HG02885 (cell line): ENCODE measurements around the gene C2orf49.
A peak's percentile ranks its signal among the peaks of the same experiment; 100 is the strongest.

Experiments
- ATAC-seq: cut with Tn5 transposase; IDR thresholded peaks from one replicate; pipeline ENCODE4 v1.9.1; 2021; ENCODE audit warnings: mild to moderate bottlenecking; ENCODE audit not compliant: unreplicated experiment, poor library complexity

The C2orf49 gene

GRCh38 chr2:105358593-105358992, 21.3 kb downstream of the C2orf49 start:
- ATAC-seq: no peak

DNA sequence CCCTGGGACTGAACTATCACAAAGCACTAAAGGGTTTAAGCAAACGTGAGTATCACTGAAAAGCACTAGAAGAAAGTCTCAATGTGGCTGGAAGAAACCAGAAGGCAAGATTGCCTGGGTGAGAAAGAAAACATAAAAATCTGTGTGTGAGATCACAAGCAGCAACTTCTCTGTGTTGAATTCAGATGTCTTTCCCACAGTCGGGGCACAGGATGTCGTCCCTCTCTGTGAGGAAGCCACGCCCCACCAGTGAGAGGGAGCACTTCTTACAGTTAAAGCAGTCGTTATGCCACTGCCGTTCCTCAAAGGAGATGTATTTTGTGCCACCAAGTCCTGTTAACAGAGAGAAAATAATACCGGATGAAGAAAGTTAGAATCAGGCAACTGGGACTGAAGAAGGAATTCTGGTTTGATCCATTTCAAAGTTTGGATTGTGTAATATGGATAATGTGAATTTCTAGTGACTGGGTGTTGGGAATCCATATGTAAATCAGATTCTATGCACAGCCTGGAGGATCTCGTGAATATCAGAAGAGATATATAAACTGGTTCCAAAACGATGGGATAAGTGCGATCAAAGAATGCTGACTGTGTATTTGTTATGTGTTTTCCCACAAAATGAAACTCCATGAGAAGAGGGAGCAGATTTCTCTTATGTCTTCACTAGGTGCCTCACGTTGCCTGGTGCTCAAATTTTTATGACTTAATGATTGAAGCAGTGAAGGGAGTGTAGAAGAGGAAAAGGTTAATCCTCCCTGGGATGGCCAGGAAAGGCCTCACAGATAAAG, 24.0 kb downstream of the C2orf49 start:
- ATAC-seq: no peak

DNA sequence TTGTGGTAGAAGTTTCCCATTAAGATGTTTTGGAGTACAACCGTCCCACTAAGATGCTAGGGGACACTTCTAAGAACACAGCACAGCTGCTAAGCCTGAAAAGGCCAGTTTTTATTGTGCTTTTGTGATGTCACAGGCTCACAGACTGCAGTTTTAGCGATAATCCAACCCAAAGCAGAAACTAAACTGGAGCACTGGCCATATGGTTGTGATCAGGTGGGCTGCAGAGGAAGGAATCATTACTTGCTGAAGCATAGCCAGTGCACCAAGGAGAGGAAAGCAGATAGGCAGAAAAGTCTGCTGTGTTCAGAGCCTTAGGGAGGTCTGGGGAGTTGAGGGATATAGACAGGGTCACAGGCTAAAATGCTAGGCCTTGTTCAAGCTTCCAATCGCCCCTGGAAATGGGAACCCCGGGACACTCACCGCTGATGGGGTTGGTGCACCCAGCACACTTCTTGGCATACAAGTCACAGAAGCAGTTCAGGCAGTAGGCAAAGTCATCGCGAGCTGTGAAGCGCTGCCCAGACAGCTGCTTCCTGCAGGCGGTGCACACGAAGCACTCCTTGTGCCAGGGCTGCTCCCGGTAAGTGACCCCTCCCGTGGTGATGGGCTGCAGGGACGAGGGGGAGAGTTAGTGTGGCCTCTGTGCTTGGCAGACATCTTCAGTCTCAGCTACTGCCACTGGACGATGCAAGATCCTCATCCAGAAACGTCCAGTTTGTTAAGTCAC, 25.7 kb downstream of the C2orf49 start:
- ATAC-seq: no peak

DNA sequence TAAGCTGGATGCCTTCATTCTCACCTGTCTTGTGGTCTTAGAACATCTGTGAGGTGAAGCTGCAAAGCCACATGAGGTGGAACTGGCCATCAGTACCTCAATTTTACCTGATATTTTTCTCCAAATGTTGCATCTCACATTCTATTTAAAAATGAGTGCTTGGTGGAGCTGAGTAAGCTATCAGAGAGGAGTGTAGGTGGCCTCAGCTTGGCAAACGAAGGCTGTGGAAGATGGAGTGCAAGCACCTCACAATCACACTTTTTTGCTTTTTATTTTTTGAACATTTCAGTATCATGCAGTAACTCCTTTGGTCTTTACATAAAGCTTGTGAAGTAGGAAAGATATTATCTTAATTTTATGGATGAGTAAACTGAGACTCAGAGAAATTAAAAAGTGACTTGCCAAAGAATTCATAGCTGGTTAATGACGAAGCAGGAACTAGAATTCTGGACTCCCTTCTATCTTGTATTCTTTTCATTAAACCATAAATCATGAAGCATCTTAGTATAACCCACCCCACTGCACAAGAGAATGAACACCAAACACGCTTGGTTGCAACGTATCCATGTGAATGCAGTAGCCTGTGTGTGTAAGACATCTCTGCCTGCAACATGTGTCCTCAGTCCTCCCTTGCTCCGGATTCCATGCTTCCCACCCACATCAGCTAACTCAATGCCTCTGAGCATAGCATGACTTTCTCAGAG, 27.2 kb downstream of the C2orf49 start:
- ATAC-seq: no peak

GRCh38 chr2:105365206-105365605, 27.9 kb downstream of the C2orf49 start:
- no peak for ATAC-seq

DNA sequence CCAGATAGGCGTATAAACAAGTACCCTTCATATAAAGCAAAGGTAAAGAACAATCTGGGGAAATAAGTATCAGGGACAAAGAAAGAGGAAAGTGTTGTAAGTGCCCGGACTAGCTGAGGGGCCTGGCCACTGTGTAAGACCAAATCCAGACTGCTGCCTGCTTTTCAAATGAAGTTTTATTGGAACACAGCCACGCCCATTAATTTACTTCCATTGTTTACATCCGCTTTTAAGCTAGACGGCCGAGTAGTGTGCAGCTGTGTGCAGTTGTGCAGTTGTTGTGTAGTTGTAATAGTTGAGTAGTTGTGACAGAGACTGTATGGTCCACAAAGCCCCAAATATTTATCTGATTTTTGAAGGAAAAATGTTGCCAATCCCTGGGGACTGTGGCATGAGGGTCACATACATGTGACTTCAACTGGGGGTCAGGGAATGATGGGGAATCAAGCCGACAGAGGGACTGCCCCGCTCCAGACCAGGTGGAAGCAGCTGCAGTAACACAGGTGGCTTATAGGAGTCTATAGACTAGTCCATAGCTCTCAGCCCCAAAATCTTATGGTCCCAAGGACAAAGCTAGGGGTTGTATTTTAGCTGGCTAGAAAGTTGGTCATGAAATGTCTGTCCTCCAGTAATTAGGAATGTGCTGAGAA, 31.5 kb downstream of the C2orf49 start:
- ATAC-seq: no peak

- peak; percentile 87 for ATAC-seq
Observed at GRCh38 chr2:105369777-105370690, 32.7 kb downstream of the C2orf49 start.

- no peak for ATAC-seq
Observed at GRCh38 chr2:105371156-105371555, 33.8 kb downstream of the C2orf49 start.

DNA sequence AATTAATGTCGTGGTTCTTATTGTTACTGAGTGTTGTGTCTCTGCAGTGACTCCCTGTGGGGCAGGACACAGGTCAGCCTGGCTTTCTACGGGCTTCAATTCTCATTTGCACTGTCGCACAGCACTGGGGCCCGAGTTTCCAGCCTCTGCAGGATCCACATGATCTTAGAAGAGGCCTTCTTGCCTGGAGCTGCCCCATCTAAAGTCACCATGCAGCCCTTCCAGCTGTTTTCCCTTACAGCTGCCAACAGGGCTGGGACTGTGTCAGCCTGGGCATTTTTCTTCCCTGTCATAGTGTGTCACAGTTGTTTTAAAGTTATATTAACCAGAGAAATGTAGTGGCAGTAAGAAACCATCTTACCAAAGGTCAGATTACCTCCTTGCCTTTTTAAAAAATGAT, 34.5 kb downstream of the C2orf49 start:
- ATAC-seq: no peak

- no peak for ATAC-seq
Observed at GRCh38 chr2:105373344-105373781, 36.0 kb downstream of the C2orf49 start.

GRCh38 chr2:105373895-105374401, 36.6 kb downstream of the C2orf49 start:
- peak; percentile 91 for ATAC-seq

GRCh38 chr2:105375001-105375561, 37.7 kb downstream of the C2orf49 start:
- ATAC-seq: no peak

GRCh38 chr2:105376010-105376409, 38.7 kb downstream of the C2orf49 start:
- ATAC-seq: no peak

- no peak for ATAC-seq
Observed at GRCh38 chr2:105376789-105377240, 39.5 kb downstream of the C2orf49 start.

DNA sequence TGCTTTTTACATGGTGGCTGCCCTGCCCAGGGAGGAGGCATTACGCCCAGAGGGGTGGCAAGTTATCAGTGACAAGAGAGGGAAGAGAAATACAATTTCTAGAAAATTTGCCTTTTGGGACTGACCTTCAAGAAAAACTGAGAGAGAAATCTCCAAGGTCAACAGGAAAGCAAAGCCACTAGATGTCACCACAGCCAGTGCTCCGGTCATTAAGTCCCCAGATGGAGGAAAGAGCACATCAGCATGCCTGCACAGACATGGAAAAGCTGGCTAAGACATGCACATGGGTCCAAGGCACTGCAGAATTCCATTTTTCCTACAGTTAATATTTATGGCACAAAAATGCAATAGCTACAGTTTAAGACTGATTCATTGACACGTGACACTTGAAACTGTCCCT, 40.5 kb downstream of the C2orf49 start:
- ATAC-seq: no peak

- no peak for ATAC-seq
Observed at GRCh38 chr2:105378276-105378840, 41.0 kb downstream of the C2orf49 start.

- ATAC-seq: no peak
Observed at GRCh38 chr2:105378921-105379383, 41.6 kb downstream of the C2orf49 start.

- no peak for ATAC-seq
Observed at GRCh38 chr2:105379741-105380186, 42.4 kb downstream of the C2orf49 start.
